Sigmoid colon (tissue), 4 donors: Measurements from ENCODE around the gene PLEKHM1.
"Not testable (repeated sequence)": the region's sequence is repeated elsewhere in the genome, so short reads cannot be mapped to it uniquely, and the experiment has no call there.

Experiments used
- CTCF ChIP-seq, 4 experiments: fragments of 450-650 bp in 3 of 4; fragments of 200-600 bp in 1 of 4; IDR thresholded peaks; one replicate each; pipeline ENCODE4 v1.5.1; 2016 to 2019; ENCODE audit warnings: antibody characterized with exemption in 4 of 4, mild to moderate bottlenecking in 3 of 4, moderate library complexity in 2 of 4
- POLR2A ChIP-seq, 2 donors: fragments of 450-650 bp; IDR thresholded peaks; one replicate each; pipeline ENCODE4 v1.6.1; 2016; ENCODE audit warnings: antibody characterized with exemption in 2 of 2, mild to moderate bottlenecking in 2 of 2, moderate library complexity in 2 of 2
- POLR2AphosphoS5 ChIP-seq, 4 donors: sonication (generic); formaldehyde crosslinking; IDR thresholded peaks; one replicate each; pipeline ENCODE4 v1.6.1; 2017; ENCODE audit warnings: antibody characterized with exemption in 4 of 4

- not testable (repeated sequence) for TF ChIP-seq POLR2A, CTCF, POLR2AphosphoS5 (IDR thresholded peaks at IDR 0.05)
These were observed 43.5 kb downstream of the PLEKHM1 start for GRCh38 chr17:45446872-45447625.
